WI38 (cell line): Measurements from ENCODE around the gene MACROD2.

Source experiments
- H3K4me3 ChIP-seq: 2 replicates; pipeline ENCODE4 v1.5.1; 2011; ENCODE audit warnings: low read depth, mild to moderate bottlenecking, control low read depth, low read length
- TF ChIP-seq, protein P1 (sequence below): IDR thresholded peaks from 2 replicates; pipeline ENCODE4 v1.5.1; 2012; ENCODE audit warnings: low read depth, mild to moderate bottlenecking, control low read depth, low read length

MACROD2 gene

DNA sequence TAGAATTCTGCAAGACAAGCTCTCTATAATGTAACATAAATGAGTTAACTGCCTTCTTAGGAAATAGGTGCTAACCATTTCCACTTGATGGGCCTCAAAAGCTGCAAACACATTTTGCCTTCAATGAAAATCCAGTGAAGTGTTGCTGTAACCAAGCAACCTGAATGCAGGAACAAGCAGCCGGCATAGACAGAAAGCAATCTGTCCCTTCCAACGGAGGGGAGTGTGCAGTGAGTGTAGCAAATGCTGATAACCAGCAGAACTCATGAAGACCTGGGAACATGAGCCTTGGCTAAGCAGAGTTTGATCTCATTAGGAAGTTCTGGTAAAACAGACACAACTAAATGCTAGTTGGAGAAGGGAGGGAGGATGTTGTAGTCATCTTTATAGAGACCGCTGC, 1880.1 kb downstream of the MACROD2 start:
- TF ChIP-seq, protein P1, sequence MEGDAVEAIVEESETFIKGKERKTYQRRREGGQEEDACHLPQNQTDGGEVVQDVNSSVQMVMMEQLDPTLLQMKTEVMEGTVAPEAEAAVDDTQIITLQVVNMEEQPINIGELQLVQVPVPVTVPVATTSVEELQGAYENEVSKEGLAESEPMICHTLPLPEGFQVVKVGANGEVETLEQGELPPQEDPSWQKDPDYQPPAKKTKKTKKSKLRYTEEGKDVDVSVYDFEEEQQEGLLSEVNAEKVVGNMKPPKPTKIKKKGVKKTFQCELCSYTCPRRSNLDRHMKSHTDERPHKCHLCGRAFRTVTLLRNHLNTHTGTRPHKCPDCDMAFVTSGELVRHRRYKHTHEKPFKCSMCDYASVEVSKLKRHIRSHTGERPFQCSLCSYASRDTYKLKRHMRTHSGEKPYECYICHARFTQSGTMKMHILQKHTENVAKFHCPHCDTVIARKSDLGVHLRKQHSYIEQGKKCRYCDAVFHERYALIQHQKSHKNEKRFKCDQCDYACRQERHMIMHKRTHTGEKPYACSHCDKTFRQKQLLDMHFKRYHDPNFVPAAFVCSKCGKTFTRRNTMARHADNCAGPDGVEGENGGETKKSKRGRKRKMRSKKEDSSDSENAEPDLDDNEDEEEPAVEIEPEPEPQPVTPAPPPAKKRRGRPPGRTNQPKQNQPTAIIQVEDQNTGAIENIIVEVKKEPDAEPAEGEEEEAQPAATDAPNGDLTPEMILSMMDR, result no peak
- no peak overlapping the region for H3K4me3 ChIP-seq

DNA sequence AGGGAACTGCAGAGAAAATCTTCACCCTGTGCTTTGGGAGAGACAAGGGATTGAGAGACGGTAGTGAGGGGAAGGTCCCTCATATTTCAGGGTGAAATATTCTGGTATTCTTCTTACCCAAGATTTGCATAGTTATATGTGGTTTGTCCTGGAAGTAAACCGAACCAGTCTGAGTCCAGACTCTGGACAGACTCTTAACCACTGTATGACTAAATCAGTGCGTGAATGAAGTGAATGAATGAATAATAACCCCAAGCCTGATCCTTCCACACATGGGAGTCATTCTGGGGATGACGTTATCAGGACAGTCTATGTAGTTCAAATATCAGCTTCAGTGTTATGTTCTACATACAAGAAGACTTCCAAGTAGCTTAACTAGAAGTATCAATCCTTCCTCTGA, 1887.2 kb downstream of the MACROD2 start:
- TF ChIP-seq, protein P1, result no peak
- H3K4me3 ChIP-seq, result no peak overlapping the region

DNA sequence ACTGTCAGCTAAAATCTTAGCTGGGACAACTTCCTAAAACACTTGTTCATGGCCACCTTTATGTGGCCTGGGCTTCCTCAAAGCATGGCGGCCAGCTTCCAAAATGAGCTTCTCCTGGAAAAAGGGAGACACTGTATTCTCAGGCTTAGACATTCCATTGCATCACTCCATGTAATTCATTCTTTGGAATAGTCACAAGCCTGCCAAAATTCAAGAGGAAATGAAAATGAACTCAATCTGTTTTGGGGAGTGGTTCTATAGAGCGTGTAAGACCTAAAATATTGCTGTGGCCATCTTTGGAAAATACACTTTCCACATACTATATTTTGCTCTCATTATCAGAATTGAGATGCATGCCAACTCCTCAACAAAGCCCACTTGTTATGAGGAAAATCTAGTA, 1890.9 kb downstream of the MACROD2 start:
- H3K4me3 ChIP-seq, result no peak overlapping the region
- TF ChIP-seq, protein P1, result no peak

DNA sequence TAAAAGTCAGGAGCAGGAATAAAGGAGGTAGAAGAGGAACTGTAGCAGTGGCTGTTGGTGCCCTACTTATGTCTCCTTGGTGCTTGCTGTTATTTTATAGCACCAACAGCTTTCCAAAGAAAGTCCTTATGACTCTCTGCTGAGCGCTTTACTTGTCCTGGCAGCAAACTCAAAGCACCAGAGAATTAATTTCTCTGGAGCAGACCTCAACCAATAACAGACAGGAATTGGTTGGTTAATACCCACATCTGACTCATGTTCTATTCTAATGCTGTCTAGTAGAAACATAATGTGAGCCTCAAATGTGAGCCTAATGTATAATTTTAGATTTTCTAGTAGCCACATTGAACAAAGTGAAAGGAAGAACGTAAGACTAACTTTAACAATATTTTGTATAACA, 1892.1 kb downstream of the MACROD2 start:
- H3K4me3 ChIP-seq, result no peak overlapping the region
- TF ChIP-seq, protein P1, result no peak

DNA sequence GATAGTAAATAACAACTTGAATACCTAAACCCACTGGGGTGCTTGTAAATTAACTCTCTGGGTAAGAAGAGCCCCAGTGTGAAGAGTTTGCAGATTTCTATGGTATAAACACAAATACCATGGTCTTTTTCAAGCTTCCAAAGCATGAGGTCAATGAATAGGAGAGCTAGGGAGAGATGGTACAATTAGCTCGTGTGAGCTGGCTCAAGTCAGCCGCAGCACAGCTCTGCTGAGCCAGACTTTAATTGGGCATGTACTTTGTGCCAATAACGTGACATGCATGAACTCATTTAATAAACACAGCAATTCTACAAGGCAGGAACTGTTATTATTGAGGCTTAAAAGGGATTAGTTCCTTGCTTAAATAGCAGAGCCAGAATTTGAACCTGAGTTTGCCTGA, 1893.7 kb downstream of the MACROD2 start:
- TF ChIP-seq, protein P1, result no peak
- H3K4me3 ChIP-seq, result no peak overlapping the region

DNA sequence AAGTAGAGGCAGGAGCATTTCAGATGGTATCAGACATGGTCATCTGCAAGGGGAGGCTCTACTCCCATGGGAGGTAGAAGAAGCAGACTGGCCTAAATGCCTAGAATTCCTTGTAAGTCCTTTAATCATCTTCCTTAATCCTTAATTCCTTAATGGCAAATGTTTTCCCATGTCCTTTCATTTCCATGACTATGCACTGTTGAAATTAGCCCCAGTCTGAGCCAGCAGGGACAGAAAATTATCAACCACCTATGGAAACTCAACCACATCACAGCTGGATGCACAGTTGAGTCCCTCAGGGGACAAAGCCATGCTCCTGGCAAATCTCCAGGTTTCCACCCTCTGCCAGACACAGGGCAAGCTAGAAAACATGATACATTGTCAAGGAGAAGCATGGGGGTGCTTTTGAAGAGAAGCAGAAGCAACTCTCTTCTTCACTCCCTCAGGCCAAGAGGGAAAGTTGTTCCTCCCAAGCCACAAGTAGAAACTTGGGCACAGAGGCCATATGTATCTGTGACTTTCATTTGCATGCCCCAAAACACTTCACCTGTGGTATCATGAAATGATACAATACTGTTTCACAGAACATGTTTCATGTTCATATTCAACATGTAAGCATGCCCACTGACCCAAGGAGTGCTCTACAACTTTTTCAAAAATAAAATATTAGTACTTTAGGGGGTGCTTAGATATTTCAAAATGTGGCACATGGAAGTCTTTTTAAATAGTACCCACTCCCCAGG, 1894.4 kb downstream of the MACROD2 start:
- TF ChIP-seq, protein P1, result no peak
- no peak overlapping the region for H3K4me3 ChIP-seq

DNA sequence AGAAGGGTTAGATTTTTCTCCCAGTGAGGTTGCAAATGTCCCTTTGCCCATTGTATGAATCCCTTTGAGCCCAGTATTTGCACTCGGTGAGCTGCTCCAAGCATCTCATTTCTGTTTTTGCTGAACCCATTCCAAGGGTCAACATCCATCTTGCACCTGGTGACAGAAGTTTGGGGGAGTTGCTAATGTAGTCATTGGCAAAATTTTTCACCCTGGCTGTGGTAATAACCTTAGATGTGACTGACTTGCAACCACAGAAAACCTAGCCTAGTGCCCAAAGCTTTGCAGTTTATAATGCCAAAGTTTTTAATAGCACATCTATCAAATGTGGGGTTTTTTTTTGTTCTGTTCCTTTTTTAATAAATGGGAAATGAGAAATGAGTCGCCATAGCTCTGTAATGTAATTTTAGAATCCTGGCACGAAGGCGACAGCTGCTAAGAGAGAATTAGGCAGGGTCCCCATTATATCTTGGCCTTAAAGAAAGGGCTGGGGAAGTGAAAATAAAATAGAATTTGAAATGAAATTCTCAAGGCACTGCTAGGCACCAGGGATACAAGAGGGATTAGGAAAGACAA, 1895.2 kb downstream of the MACROD2 start:
- no peak overlapping the region for H3K4me3 ChIP-seq
- TF ChIP-seq, protein P1, result no peak
